Glutamatergic neuron (in vitro differentiated cells): ENCODE measurements around the gene NDST1. TPM values are rescaled to one million over a fixed set of nuclear protein-coding genes. Genes with fewer than 3 reads are reported as not detected.

Experiments used
- DNase-seq: peaks from one replicate; pipeline ENCODE4 v3.0.0; 2022
- H3K27ac Mint-ChIP-seq: one replicate; pipeline ENCODE4 v1.8.0; 2020; ENCODE audit warnings: mild to moderate bottlenecking, mixed read lengths, inconsistent platforms; ENCODE audit not compliant: unreplicated experiment
- H3K27me3 Mint-ChIP-seq: one replicate; pipeline ENCODE4 v1.8.0; 2020; ENCODE audit warnings: mild to moderate bottlenecking, moderate library complexity, mixed read lengths, inconsistent platforms; ENCODE audit not compliant: unreplicated experiment
- H3K36me3 Mint-ChIP-seq: one replicate; pipeline ENCODE4 v1.8.0; 2020; ENCODE audit warnings: mild to moderate bottlenecking, mixed read lengths, inconsistent platforms; ENCODE audit not compliant: unreplicated experiment
- H3K4me1 Mint-ChIP-seq: one replicate; pipeline ENCODE4 v1.8.0; 2020; ENCODE audit warnings: mild to moderate bottlenecking, low read depth, mixed read lengths, inconsistent platforms; ENCODE audit not compliant: unreplicated experiment
- H3K4me3 Mint-ChIP-seq: one replicate; pipeline ENCODE4 v1.8.0; 2020; ENCODE audit warnings: mild to moderate bottlenecking, mixed read lengths, inconsistent platforms; ENCODE audit not compliant: unreplicated experiment
- H3K9me3 Mint-ChIP-seq: one replicate; pipeline ENCODE4 v1.8.0; 2020; ENCODE audit warnings: mild to moderate bottlenecking, moderate library complexity, mixed read lengths, inconsistent platforms; ENCODE audit not compliant: unreplicated experiment
- CTCF ChIP-seq: fragments of 200-600 bp; sonication (generic); IDR thresholded peaks from one replicate; pipeline ENCODE4 v1.5.0; 2021; ENCODE audit not compliant: partially characterized antibody, unreplicated experiment
- total RNA-seq: library from RNA; stranded (reverse); fragmentation: NEBNext Ultra II Directional; extraction: Animal tissue kit (Norgen Biotek cat#: 25700); gene quantifications from one replicate; pipeline ENCODE4 v1.2.1, GENCODE V29; 2021; ENCODE audit not compliant: unreplicated experiment

The NDST1 gene
- total RNA-seq, 1 donor from 2014 or later: 160 TPM

- H3K4me1 Mint-ChIP-seq: peaks cover 17% of the 10 kb centered on the region
- no peak overlapping the region for H3K4me3 Mint-ChIP-seq
- no peak for DNase-seq
Measured at GRCh38 chr5:150561192-150561512, 53.2 kb downstream of the NDST1 start.

GRCh38 chr5:150561571-150562275 is 53.8 kb downstream of the NDST1 start:
- H3K9me3 Mint-ChIP-seq: peaks cover 4% of the 10 kb centered on the region
- H3K4me1 Mint-ChIP-seq: peaks cover 13% of the 10 kb centered on the region
- H3K27me3 Mint-ChIP-seq: peaks cover 3% of the 10 kb centered on the region
- H3K36me3 Mint-ChIP-seq: no peaks in the 10 kb centered on the region
- no peak overlapping the region for H3K4me3 Mint-ChIP-seq
- DNase-seq: no peak
- TF ChIP-seq CTCF: no peak
- no peak overlapping the region for H3K27ac Mint-ChIP-seq

More at GRCh38 chr5:150561192-150561512, 53.2 kb downstream of the NDST1 start:
- H3K27ac Mint-ChIP-seq: no peak overlapping the region
- peak; percentile 44 for TF ChIP-seq CTCF
- peaks cover 3% of the 10 kb centered on the region for H3K27me3 Mint-ChIP-seq
- H3K36me3 Mint-ChIP-seq: no peaks in the 10 kb centered on the region
- peaks cover 5% of the 10 kb centered on the region for H3K9me3 Mint-ChIP-seq

- Mint-ChIP-seq H3K9me3 (peaks cover 3% of the 10 kb centered on the region), H3K27ac (no peak overlapping the region), H3K4me3 (no peak overlapping the region), H3K36me3 (no peaks in the 10 kb centered on the region), H3K27me3 (peaks cover 3% of the 10 kb centered on the region), H3K4me1 (peaks cover 10% of the 10 kb centered on the region)
- peak; percentile 67 for TF ChIP-seq CTCF
- no peak for DNase-seq
Measured at GRCh38 chr5:150562832-150563231, 54.9 kb downstream of the NDST1 start.

GRCh38 chr5:150565868-150566267 is 57.9 kb downstream of the NDST1 start:
- no peak overlapping the region for H3K4me3 Mint-ChIP-seq
- H3K36me3 Mint-ChIP-seq: no peaks in the 10 kb centered on the region
- DNase-seq: no peak
- TF ChIP-seq CTCF: no peak
- H3K9me3 Mint-ChIP-seq: peaks cover 3% of the 10 kb centered on the region
- peaks cover 3% of the 10 kb centered on the region for H3K27me3 Mint-ChIP-seq
- H3K4me1 Mint-ChIP-seq: peaks cover 5% of the 10 kb centered on the region
- H3K27ac Mint-ChIP-seq: no peak overlapping the region

- H3K9me3 Mint-ChIP-seq: peaks cover 3% of the 10 kb centered on the region
- H3K27ac Mint-ChIP-seq: no peak overlapping the region
- peaks cover 3% of the 10 kb centered on the region for H3K27me3 Mint-ChIP-seq
- H3K4me3 Mint-ChIP-seq: no peak overlapping the region
- no peak for DNase-seq
- no peak for TF ChIP-seq CTCF
- peaks cover 2% of the 10 kb centered on the region for H3K4me1 Mint-ChIP-seq
- H3K36me3 Mint-ChIP-seq: no peaks in the 10 kb centered on the region
Measured at GRCh38 chr5:150567031-150567717, 59.2 kb downstream of the NDST1 start.
